ENCODE results near the gene KCNQ4. TPM values are rescaled to one million over a fixed set of nuclear protein-coding genes. Genes with fewer than 3 reads are reported as not detected.

Gene KCNQ4
- total RNA-seq = 1 to 10 TPM; 1.4 to 2.4 TPM
- 2.3 TPM for polyA plus RNA-seq (ENCODE audit: insufficient read depth, low read depth, low replicate concordance)
- long read RNA-seq, donor 1 = 0 reads
- long read RNA-seq, donor 2 = 0 reads

DNA sequence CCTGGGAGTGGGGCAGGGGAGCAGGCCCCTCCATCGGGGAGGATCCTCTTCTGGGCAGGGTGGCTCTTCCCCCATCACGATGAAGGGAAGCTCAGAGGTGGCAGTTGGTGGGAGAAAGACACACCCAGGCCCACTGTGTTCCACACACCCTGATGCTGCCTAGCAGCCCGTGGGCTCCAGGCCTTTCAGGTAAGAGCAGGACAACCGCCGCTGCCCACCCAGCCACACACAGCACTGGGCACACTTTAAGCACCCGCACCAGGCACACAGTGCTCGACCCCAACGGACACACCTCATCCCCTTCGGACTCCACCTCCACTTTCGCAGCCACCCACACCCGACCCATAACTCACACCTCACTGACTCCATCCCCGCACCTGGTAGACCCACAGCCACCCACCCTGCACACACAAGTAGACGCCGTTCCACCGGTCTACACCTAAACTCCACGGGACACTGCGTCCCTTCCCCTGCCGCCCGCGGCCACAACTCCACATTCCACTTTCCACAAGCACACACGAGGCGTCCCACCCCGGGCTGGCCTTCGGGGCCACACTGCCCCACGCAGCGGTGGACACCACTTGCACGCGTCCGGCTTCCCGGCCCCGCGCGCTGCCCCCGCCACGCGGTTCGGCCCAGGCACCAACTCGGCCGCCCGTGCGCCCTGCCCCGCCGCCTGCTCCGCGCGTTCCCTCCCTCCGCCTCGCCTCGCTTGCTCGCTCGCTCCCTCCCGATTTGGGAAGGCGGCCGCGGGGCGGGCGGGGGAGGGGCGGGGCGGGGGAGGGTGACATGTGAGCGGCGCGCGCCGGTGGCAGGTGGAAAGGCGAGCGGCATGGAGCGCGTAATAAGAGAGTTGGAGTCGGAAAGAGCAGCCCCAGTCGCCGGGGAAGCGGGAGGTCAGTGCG is at the start of gene KCNQ4:
TSS of gene KCNQ4 (plus strand) at position 787 of the 905 bp plus-strand sequence. CDS start 307 bp downstream, outside the sequence.
- TF ChIP-seq POLR2A (IDR thresholded peaks at IDR 0.05) (no peak), CTCF (IDR thresholded peaks at IDR 0.05) (no peak)
- Histone ChIP-seq H3K36me3 (ENCODE audit: low read depth, missing control alignments) (no peaks in the 10 kb centered on the region), H3K4me1 (no peaks in the 10 kb centered on the region), H3K27ac (no peak within 1 kb of the TSS), H3K4me3 (peak within 1 kb of the TSS; percentile 40 to 54), H3K9me3 (no peaks in the 10 kb centered on the region), H3K27me3 (no peaks in the 10 kb centered on the region)
- DNase-seq = peak; percentile 54
- WGBS, 2 donors = 6% methylated on average over 23 to 73 of the region's 73 CpGs
- intact Hi-C loops (cut with DNase I; ENCODE audit: low total_unique reads) = no loop called here

DNA sequence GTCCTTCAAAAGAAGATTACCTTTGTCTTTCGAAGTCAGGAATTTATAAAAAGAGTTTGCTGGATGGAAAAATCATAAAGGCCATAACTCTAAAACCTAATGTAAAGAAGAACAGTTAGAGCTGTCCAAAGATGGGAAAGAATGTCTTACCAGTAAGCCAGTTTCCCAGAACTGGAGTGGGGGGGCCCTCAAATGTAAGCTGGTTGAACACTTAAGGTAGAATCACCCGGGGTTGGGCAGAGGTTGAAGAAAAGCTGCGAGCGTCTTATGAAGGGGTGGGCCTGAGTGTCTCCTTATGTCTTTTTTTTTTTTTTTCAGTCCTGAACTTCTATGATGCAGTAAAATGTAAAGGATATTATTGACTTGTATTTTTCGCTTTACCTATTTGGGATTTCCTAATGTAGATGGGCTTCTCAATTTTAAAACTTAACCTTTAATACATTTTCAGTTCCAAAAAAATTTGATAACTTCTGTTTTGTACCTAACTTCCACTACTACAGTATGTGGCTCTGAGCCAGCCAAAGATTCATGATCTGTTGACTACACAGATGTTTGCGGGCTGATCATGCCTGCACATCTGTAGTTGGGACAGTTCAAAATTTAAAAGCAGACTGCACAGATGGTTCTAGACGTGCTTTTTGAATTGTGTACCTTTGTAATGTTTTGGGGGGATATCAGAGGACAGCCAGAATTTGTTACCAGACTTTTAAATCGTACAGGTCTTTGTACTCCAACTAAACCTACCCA is 48.5 kb upstream of the KCNQ4 start:
- 86 to 88% methylated on average over 8 of the region's 8 CpGs for WGBS, 2 donors
- H3K27me3 ChIP-seq = no peaks in the 10 kb centered on the region
- no peaks in the 10 kb centered on the region for H3K9me3 ChIP-seq
- intact Hi-C loops (cut with DNase I; ENCODE audit: low total_unique reads) = no loop called here
- peaks cover 4% of the 10 kb centered on the region for H3K4me1 ChIP-seq
- no peak for DNase-seq
- H3K27ac ChIP-seq = no peak overlapping the region
- H3K36me3 ChIP-seq (ENCODE audit: low read depth, missing control alignments) = no peaks in the 10 kb centered on the region
- H3K4me3 ChIP-seq = no peak overlapping the region
- TF ChIP-seq POLR2A (IDR thresholded peaks at IDR 0.05) (no peak), CTCF (IDR thresholded peaks at IDR 0.05) (no peak)

DNA sequence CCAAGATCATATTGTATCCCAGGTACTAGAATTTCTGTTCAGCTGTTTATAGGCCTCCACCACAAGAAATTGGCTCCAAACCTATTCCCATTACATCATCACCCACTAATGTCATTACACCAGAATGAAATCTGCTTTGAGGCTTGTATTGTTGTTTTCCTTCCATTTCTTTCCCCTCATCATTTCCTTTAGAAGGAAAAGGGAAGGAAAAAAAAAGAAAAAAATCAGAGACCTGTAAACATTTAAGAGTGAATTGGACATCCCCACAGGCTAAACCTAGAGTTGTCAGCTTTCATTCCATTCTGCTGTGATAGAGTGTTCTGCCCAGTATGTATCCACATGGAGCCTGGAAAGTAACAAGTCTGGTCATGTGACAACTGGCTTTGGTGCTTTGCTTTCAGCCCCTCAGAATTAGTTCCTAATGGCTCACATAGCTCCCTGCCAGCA is 47.5 kb upstream of the KCNQ4 start:
- TF ChIP-seq CTCF (IDR thresholded peaks at IDR 0.05) (no peak), POLR2A (IDR thresholded peaks at IDR 0.05) (no peak)

DNA sequence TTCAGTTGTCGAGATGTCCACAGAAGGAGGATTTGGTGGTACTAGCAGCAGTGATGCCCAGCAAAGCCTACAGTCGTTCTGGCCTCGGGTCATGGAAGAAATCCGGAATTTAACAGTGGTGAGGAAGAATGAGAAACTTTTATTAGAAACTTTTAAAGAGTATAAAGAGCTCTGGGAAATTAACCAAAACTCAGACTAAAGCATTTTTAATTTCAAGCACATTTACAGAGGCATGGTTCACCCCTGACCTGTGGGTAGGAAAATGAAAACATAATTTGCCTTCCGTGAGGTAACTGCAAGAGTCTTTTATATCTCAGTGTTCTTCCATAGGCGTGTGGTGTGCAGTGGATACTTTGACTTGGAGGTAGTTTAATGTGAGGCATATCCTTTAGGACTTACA is 44.8 kb upstream of the KCNQ4 start:
- Histone ChIP-seq H3K36me3 (ENCODE audit: low read depth, missing control alignments) (no peaks in the 10 kb centered on the region), H3K4me1 (peaks cover 6% of the 10 kb centered on the region), H3K27ac (peak overlapping the region in 1 of 2 donors; percentile 39), H3K9me3 (no peaks in the 10 kb centered on the region), H3K4me3 (no peak overlapping the region), H3K27me3 (no peaks in the 10 kb centered on the region)
- DNase-seq = no peak
- no peak for TF ChIP-seq CTCF (IDR thresholded peaks at IDR 0.05)
- no peak for TF ChIP-seq POLR2A (IDR thresholded peaks at IDR 0.05)
- intact Hi-C loops (cut with DNase I; ENCODE audit: low total_unique reads) = no loop called here
- WGBS, 2 donors = 58 to 64% methylated on average over 6 of the region's 6 CpGs

More for the DNA sequence above, 47.5 kb upstream of the KCNQ4 start:
- no peaks in the 10 kb centered on the region for H3K27me3 ChIP-seq
- no peaks in the 10 kb centered on the region for H3K36me3 ChIP-seq (ENCODE audit: low read depth, missing control alignments)
- no peak overlapping the region for H3K4me3 ChIP-seq
- intact Hi-C loops (cut with DNase I; ENCODE audit: low total_unique reads) = no loop called here
- H3K9me3 ChIP-seq = no peaks in the 10 kb centered on the region
- H3K4me1 ChIP-seq = peaks cover 6% of the 10 kb centered on the region
- peak; percentile 52 for DNase-seq
- no peak overlapping the region for H3K27ac ChIP-seq
